ENCODE data around the gene PSENEN.

The PSENEN gene

GRCh38 chr19:35787227-35787799 is 41.9 kb downstream of the PSENEN start:
- H3K4me3 ChIP-seq (ENCODE audit: low read depth, low read length), result no peak overlapping the region
- TF ChIP-seq CTCF (IDR thresholded peaks at IDR 0.05; ENCODE audit: low read depth, low read length), result no peak
- in situ Hi-C loops (cut with HindIII; ENCODE audit: low sequenced_read_pairs), result no loop called here
- DNase-seq (ENCODE audit: low read depth, low spot score), result no peak

DNA sequence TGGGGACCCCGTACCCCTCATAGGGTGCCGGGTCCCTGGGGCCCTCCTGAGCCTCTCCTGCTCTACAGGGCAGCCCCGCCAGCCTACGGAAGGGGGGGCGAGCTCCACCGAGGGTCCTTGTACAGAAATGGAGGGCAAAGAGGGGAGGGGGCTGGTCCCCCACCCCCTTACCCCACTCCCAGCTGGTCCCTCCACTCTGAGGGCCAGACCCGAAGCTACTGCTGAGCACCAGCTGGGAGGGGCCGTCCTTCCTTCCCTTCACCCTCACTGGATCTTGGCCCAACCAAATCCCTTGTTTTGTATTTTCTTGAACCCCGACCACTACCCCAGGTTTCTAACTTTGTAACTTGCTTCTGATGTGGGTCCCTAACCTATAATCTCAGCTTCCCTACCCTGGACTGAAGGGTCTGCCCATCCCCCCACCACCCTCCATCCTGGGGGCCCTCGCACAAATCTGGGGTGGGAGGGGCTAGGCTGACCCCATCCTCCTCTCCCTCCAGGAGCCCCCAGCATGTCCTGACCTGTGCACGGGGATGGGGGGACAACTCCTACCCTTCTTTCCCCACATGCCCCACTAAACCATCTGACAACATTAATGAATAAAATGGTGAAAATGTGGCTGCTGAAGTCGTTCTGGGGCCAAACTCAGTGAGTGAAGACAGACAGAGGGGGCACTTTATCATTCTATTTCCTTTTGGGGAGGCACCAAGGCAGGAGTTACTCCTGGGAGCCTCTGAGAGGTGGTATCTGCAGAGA is 42.9 kb downstream of the PSENEN start:
- in situ Hi-C loops (cut with HindIII; ENCODE audit: low sequenced_read_pairs), result no loop called here
- no peak for TF ChIP-seq CTCF (IDR thresholded peaks at IDR 0.05; ENCODE audit: low read depth, low read length)
- no peak for DNase-seq (ENCODE audit: low read depth, low spot score)
- no peak overlapping the region for H3K4me3 ChIP-seq (ENCODE audit: low read depth, low read length)

- in situ Hi-C loops (cut with HindIII; ENCODE audit: low sequenced_read_pairs), result no loop called here
- no peak for DNase-seq (ENCODE audit: low read depth, low spot score)
- no peak overlapping the region for H3K4me3 ChIP-seq (ENCODE audit: low read depth, low read length)
- TF ChIP-seq CTCF (IDR thresholded peaks at IDR 0.05; ENCODE audit: low read depth, low read length), result no peak
These were observed 43.9 kb downstream of the PSENEN start for GRCh38 chr19:35789195-35789977.

- no peak overlapping the region for H3K4me3 ChIP-seq (ENCODE audit: low read depth, low read length)
- in situ Hi-C loops (cut with HindIII; ENCODE audit: low sequenced_read_pairs), result no loop called here
- TF ChIP-seq CTCF (IDR thresholded peaks at IDR 0.05; ENCODE audit: low read depth, low read length), result no peak
- DNase-seq (ENCODE audit: low read depth, low spot score), result no peak
These were observed 44.8 kb downstream of the PSENEN start for GRCh38 chr19:35789978-35790944.

GRCh38 chr19:35790981-35791813 is 45.7 kb downstream of the PSENEN start:
- in situ Hi-C loops (cut with HindIII; ENCODE audit: low sequenced_read_pairs), result no loop called here
- DNase-seq (ENCODE audit: low read depth, low spot score), result no peak
- H3K4me3 ChIP-seq (ENCODE audit: low read depth, low read length), result no peak overlapping the region
- no peak for TF ChIP-seq CTCF (IDR thresholded peaks at IDR 0.05; ENCODE audit: low read depth, low read length)
